SK-N-SH (cell line): ENCODE measurements around the gene SLC12A9. TPM values are rescaled to one million over a fixed set of nuclear protein-coding genes. Genes with fewer than 3 reads are reported as not detected.

Source experiments
- CTCF ChIA-PET: fragments of 300-600, 350-600 bp; formaldehyde crosslinking; extraction: SDS; loops from one replicate; lab custom pipeline; 2021; lab: Yijun Ruan, JAX
- POLR2A ChIA-PET: fragments of 350-600 bp; sonication (Branson Sonifier 250); formaldehyde crosslinking; extraction: SDS; loops from one replicate; lab custom pipeline; 2020; ENCODE audit warnings: antibody characterized with exemption, inconsistent platforms; lab: Yijun Ruan, JAX
- DNase-seq: peaks from one replicate; pipeline ENCODE4 v3.0.0; 2012
- H2AFZ ChIP-seq: fragments of 200-600 bp; sonication (generic); 2 replicates; pipeline ENCODE4 v1.8.1; 2016; ENCODE audit warnings: antibody characterized with exemption, mild to moderate bottlenecking, low read depth
- H3F3A ChIP-seq: fragments of 200-600 bp; sonication (generic); replicated peaks from 2 replicates; pipeline ENCODE3; 2016; ENCODE audit warnings: antibody characterized with exemption, mild to moderate bottlenecking; ENCODE audit not compliant: insufficient read depth
- H3K27ac ChIP-seq, 2 experiments: fragments of 200-500 bp in 1 of 2; fragments of 200-600 bp in 1 of 2; sonication (Bioruptor generic) in 1 of 2; sonication (generic), shearing (Covaris generic) in 1 of 2; 2 replicates each; pipeline versions ENCODE4 v1.5.1 to v1.6.1; 2014 to 2016; ENCODE audit warnings: low read depth in 2 of 2, inconsistent platforms in 1 of 2, low read length in 1 of 2, mild to moderate bottlenecking in 1 of 2, mixed read lengths in 1 of 2
- H3K27me3 ChIP-seq: fragments of 200-600 bp; sonication (generic), shearing (Covaris generic); 2 replicates; pipeline ENCODE4 v1.6.1; 2016; ENCODE audit warnings: mixed run types; ENCODE audit not compliant: insufficient read depth
- H3K36me3 ChIP-seq, 2 experiments: fragments of 200-500 bp in 1 of 2; fragments of 200-600 bp in 1 of 2; sonication (Bioruptor generic) in 1 of 2; sonication (generic) in 1 of 2; replicated peaks in 1 of 2; 2 replicates each; pipeline versions ENCODE3 to v1.5.1; 2014 to 2016; ENCODE audit warnings: low read length in 1 of 2, mild to moderate bottlenecking in 1 of 2; ENCODE audit not compliant: insufficient read depth in 2 of 2, control insufficient read depth in 1 of 2
- H3K4me1 ChIP-seq, 2 experiments: fragments of 200-500 bp in 1 of 2; fragments of 200-600 bp in 1 of 2; sonication (Bioruptor generic) in 1 of 2; sonication (generic), shearing (Covaris generic) in 1 of 2; 2 replicates each; pipeline versions ENCODE4 v1.5.1 to v1.6.1; 2014 to 2016; ENCODE audit warnings: low read depth in 1 of 2, low read length in 1 of 2, mixed run types in 1 of 2; ENCODE audit not compliant: insufficient read depth in 2 of 2, control insufficient read depth in 1 of 2
- H3K4me2 ChIP-seq: fragments of 200-600 bp; sonication (generic), shearing (Covaris generic); 2 replicates; pipeline ENCODE4 v1.6.1; 2017; ENCODE audit warnings: mixed run types
- H3K4me3 ChIP-seq, 2 experiments: fragments of 200-500 bp in 1 of 2; fragments of 200-600 bp in 1 of 2; sonication (Bioruptor generic) in 1 of 2; sonication (generic), shearing (Covaris generic) in 1 of 2; 2 replicates each; pipeline versions ENCODE4 v1.5.1 to v1.8.1; 2014 to 2016; ENCODE audit warnings: low read depth in 2 of 2, inconsistent platforms in 1 of 2, low read length in 1 of 2, mild to moderate bottlenecking in 1 of 2, mixed read lengths in 1 of 2, moderate library complexity in 1 of 2
- H3K79me2 ChIP-seq: fragments of 200-600 bp; sonication (generic); 2 replicates; pipeline ENCODE4 v1.8.1; 2017; ENCODE audit warnings: mild to moderate bottlenecking; ENCODE audit not compliant: insufficient read depth
- H3K9ac ChIP-seq: fragments of 200-600 bp; sonication (generic); 2 replicates; pipeline ENCODE4 v1.6.1; 2017; ENCODE audit warnings: mixed run types
- H3K9me2 ChIP-seq: fragments of 200-600 bp; sonication (generic); 2 replicates; pipeline ENCODE4 v1.6.1; 2017; ENCODE audit warnings: mixed run types
- H3K9me3 ChIP-seq: fragments of 200-600 bp; sonication (generic); 2 replicates; pipeline ENCODE4 v1.6.1; 2017; ENCODE audit warnings: mixed run types, mild to moderate bottlenecking, moderate library complexity
- H4K20me1 ChIP-seq: fragments of 200-600 bp; sonication (generic); 2 replicates; pipeline ENCODE4 v1.6.1; 2017; ENCODE audit warnings: mild to moderate bottlenecking, mixed run types; ENCODE audit not compliant: insufficient read depth
- EZH2phosphoT487 ChIP-seq: fragments of 200-600 bp; sonication (generic); IDR thresholded peaks from 2 replicates; pipeline ENCODE4 v1.6.1; 2017; ENCODE audit warnings: low read depth, mixed run types, mild to moderate bottlenecking, antibody characterized with exemption, moderate library complexity, borderline replicate concordance
- FOSL2 ChIP-seq: IDR thresholded peaks from 2 replicates; pipeline ENCODE4 v1.4.0; 2012; ENCODE audit warnings: low read depth, mild to moderate bottlenecking, moderate library complexity, borderline replicate concordance
- FOXJ3 ChIP-seq: sonication (generic); formaldehyde crosslinking; IDR thresholded peaks from 2 replicates; pipeline ENCODE4 v1.5.1; 2020; ENCODE audit warnings: mild to moderate bottlenecking, missing genetic modification reagents
- GATA2 ChIP-seq: sonication (generic); formaldehyde crosslinking; IDR thresholded peaks from 2 replicates; pipeline ENCODE4 v1.5.0; 2020; ENCODE audit warnings: mild to moderate bottlenecking, missing genetic modification reagents
- JUND ChIP-seq: IDR thresholded peaks from 2 replicates; pipeline ENCODE4 v1.4.0; 2012
- NFIC ChIP-seq: IDR thresholded peaks from 2 replicates; pipeline ENCODE4 v1.4.0; 2012; ENCODE audit warnings: borderline replicate concordance
- PBX3 ChIP-seq: IDR thresholded peaks from 2 replicates; pipeline ENCODE4; 2012
- RAD21 ChIP-seq: IDR thresholded peaks from 2 replicates; pipeline ENCODE4 v1.6.1; 2012; ENCODE audit warnings: mild to moderate bottlenecking, low read length
- RFX5 ChIP-seq: IDR thresholded peaks from 2 replicates; pipeline ENCODE4 v1.6.1; 2012; ENCODE audit warnings: mild to moderate bottlenecking, improper control_type of control experiment, low read length
- RXRA ChIP-seq: IDR thresholded peaks from 2 replicates; pipeline ENCODE4 v1.4.0; 2012; ENCODE audit warnings: low read depth, mild to moderate bottlenecking, borderline replicate concordance
- SIN3A ChIP-seq: IDR thresholded peaks from 2 replicates; pipeline ENCODE4 v1.6.1; 2012; ENCODE audit warnings: low read depth, mild to moderate bottlenecking, low read length, moderate library complexity, borderline replicate concordance
- TAF1 ChIP-seq: IDR thresholded peaks from 2 replicates; pipeline ENCODE4 v1.6.1; 2012; ENCODE audit warnings: low read depth, mild to moderate bottlenecking, low read length, moderate library complexity, borderline replicate concordance
- TCF12 ChIP-seq: IDR thresholded peaks from 2 replicates; pipeline ENCODE4 v1.4.0; 2012
- YY1 ChIP-seq: IDR thresholded peaks from 2 replicates; pipeline ENCODE4 v1.4.0; 2012; ENCODE audit warnings: low read depth, mild to moderate bottlenecking
- WGBS: methylation state at CpG from one replicate; pipeline ENCODE4 v1.1.6; 2017; ENCODE audit warnings: low lambda C conversion rate; 5-methylcytosine and 5-hydroxymethylcytosine counted together
- polyA plus RNA-seq, 3 experiments: library from polyadenylated mRNA; depleted of rRNA; stranded (reverse); fragments of >200 nt; gene quantifications; 2 replicates each; pipeline ENCODE4 v1.2.3, GENCODE V29; 2012
- TF ChIP-seq, protein P1 (sequence below): IDR thresholded peaks from 2 replicates; pipeline ENCODE4 v1.6.1; 2012; ENCODE audit warnings: mild to moderate bottlenecking, low read depth, low read length, moderate library complexity
- TF ChIP-seq, protein P2 (sequence below): IDR thresholded peaks from 2 replicates; pipeline ENCODE4 v1.4.0; 2012; ENCODE audit warnings: low read depth
- TF ChIP-seq, protein P3 (sequence below): IDR thresholded peaks from 2 replicates; pipeline ENCODE4 v1.4.0; 2012; ENCODE audit warnings: low read depth, borderline replicate concordance

Gene SLC12A9
- polyA plus RNA-seq, 1 of the 3 experiments (the other 2 are of a cell fraction) = 29.7 TPM

DNA sequence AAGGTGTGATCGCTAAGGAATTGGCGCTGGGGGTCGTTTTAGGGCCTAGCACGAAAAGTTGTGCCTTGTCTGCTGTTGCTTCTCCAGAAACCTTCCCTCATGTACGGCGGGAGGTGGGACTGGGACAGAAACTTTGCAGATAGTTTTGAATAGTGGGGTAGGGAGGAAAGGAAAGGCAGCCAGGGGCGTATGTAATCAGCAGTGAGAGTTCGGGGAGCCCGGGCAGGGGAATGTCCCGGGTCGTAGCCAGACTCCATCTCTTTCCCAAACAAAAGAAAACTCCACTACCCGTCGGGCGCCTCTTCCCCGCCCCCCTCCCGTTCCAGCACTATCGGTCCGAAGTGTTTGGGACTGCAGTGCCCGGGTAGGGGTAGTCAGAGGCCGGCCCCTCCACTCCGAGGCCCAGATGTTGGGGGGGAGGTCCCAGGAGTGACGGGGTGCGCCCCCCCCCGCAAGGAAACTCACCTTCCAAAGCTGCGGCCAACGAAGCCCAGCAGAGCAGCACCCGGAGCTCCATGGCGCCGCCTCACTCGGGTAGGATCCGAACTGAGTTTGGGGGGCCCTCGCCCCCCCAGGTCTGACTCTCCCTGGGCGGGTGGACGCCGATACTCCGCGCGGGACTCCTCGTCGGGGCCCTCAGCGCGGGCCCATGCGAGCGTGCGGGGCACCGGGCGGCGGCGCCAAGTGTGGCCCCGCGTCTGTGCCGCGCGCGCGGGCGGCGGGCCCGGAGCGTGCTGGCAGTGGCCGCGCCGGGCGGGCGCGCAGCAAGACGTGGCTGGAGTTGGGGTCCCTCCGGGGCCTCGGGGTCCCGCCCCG is 25.8 kb upstream of the SLC12A9 start (continued):
- TF ChIP-seq, protein P1, sequence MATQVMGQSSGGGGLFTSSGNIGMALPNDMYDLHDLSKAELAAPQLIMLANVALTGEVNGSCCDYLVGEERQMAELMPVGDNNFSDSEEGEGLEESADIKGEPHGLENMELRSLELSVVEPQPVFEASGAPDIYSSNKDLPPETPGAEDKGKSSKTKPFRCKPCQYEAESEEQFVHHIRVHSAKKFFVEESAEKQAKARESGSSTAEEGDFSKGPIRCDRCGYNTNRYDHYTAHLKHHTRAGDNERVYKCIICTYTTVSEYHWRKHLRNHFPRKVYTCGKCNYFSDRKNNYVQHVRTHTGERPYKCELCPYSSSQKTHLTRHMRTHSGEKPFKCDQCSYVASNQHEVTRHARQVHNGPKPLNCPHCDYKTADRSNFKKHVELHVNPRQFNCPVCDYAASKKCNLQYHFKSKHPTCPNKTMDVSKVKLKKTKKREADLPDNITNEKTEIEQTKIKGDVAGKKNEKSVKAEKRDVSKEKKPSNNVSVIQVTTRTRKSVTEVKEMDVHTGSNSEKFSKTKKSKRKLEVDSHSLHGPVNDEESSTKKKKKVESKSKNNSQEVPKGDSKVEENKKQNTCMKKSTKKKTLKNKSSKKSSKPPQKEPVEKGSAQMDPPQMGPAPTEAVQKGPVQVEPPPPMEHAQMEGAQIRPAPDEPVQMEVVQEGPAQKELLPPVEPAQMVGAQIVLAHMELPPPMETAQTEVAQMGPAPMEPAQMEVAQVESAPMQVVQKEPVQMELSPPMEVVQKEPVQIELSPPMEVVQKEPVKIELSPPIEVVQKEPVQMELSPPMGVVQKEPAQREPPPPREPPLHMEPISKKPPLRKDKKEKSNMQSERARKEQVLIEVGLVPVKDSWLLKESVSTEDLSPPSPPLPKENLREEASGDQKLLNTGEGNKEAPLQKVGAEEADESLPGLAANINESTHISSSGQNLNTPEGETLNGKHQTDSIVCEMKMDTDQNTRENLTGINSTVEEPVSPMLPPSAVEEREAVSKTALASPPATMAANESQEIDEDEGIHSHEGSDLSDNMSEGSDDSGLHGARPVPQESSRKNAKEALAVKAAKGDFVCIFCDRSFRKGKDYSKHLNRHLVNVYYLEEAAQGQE = no peak
- TF ChIP-seq GATA2 (CRISPR knock-in tag) (no peak), TAF1 (no peak), YY1 (no peak), RXRA (no peak), RAD21 (no peak)
- TF ChIP-seq, protein P2, sequence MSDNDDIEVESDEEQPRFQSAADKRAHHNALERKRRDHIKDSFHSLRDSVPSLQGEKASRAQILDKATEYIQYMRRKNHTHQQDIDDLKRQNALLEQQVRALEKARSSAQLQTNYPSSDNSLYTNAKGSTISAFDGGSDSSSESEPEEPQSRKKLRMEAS = no peak

DNA sequence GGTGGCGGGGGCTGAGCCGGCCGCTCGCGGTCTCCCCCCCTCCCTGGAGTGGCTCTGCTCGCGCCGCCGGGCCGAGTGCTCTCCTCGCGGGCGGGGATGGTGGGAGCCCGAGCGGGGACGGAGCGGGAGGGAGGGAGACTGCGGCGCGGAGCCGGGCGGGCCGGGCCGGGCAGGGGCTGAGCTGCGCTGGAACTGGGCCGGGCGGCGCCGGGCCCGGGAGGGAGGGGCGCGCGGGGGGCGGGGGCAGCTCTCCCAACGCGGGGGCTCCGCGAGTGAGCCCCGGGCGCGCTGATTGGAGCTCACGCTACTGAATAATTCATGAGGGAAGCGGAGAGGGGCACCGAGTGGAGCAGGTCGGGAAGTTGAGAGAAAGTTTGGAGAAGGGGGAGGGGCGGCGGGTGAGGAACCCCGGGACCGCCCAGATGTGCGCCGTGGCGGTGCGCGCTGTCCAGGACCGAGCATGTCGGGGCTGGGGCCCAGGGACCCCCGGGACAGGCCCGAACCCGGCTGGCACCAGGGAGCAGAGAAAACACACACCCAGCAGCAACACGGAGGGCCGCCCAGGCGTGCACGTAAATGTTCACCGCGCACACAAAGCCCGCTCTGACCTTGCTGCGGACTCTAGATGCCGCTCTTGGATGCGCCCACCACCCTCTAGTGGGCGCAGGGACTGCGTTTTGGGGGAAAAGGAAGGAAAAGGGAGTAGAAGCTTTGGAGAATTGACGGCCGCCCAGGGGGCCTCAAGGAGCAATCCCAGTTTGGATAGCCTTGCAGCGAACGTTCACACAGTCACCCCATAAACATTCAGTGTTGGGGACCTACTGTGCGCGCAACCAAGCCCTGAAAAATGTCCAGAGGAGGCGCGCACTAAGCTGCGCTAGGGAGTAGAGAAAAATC is 24.9 kb upstream of the SLC12A9 start, which contains the start of gene EPHB4:
Gene EPHB4 (minus strand): TSS at position 194 of the 897 bp plus-strand sequence. CDS start 493 bp downstream, outside the sequence.
- 3% methylated on average over 47 of the region's 80 CpGs for WGBS
- Histone ChIP-seq H3K9me3 (no peaks in the 10 kb centered on the region), H3K9me2 (no peaks in the 10 kb centered on the region), H3F3A (peaks cover 5% of the 10 kb centered on the region), H3K4me2 (peak within 1 kb of the TSS; percentile 95), H4K20me1 (peaks cover 22% of the 10 kb centered on the region), H3K27me3 (no peaks in the 10 kb centered on the region), H3K36me3 (peaks cover 5 to 13% of the 10 kb centered on the region in 2 experiments), H3K4me3 (peak within 1 kb of the TSS; percentile 65 to 78), H3K4me1 (peaks cover 6 to 22% of the 10 kb centered on the region in 2 experiments; a peak in 2 of 4 replicates), H2AFZ (peak within 1 kb of the TSS; percentile 87), H3K9ac (peak within 1 kb of the TSS; percentile 83), H3K79me2 (peaks cover 30% of the 10 kb centered on the region), H3K27ac (peak within 1 kb of the TSS; percentile 17 to 35)
- POLR2A ChIA-PET = interaction anchor here (0.9 to 1.8 kb wide), 5 partner anchors 25 to 241 kb away, joined by 3 to 8 read pairs (median 5); partner anchors contain the start of genes FBXO24, LRCH4, POP7 and SLC12A9
- CTCF ChIA-PET = interaction anchor here (0.6 to 17.1 kb wide), 32 partner anchors 8 to 1187 kb away, joined by 3 to 220 read pairs (median 4); partner anchors contain the start of genes EPO, MOSPD3, POP7 and SLC12A9
- DNase-seq = peak; percentile 88
- TF ChIP-seq FOSL2 (no peak), RFX5 (no peak), NFIC (peak; percentile 30; the same call in 1 of the 2 replicates), SIN3A (peak; percentile 53; the same call in 1 of the 2 replicates), JUND (no peak), PBX3 (no peak), YY1 (no peak; the same call in 1 of the 2 replicates), EZH2phosphoT487 (no peak), TCF12 (peak; percentile 28; the same call in 1 of the 2 replicates), FOXJ3 (CRISPR knock-in tag) (no peak), GATA2 (CRISPR knock-in tag) (no peak), TAF1 (peak; percentile 48; the same call in 1 of the 2 replicates)
- TF ChIP-seq, protein P2 = peak; percentile 37; the same call in 1 of the 2 replicates
- TF ChIP-seq, protein P3, sequence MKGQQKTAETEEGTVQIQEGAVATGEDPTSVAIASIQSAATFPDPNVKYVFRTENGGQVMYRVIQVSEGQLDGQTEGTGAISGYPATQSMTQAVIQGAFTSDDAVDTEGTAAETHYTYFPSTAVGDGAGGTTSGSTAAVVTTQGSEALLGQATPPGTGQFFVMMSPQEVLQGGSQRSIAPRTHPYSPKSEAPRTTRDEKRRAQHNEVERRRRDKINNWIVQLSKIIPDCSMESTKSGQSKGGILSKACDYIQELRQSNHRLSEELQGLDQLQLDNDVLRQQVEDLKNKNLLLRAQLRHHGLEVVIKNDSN = no peak
